HG02678 (cell line): ENCODE data around the gene PAK5.

Experiments
- ATAC-seq: cut with Tn5 transposase; IDR thresholded peaks from one replicate; pipeline ENCODE4 v1.9.1; 2021; ENCODE audit warnings: mild to moderate bottlenecking, moderate library complexity; ENCODE audit not compliant: unreplicated experiment

PAK5 gene

GRCh38 chr20:9532069-9532838, 306.6 kb downstream of the PAK5 start:
- ATAC-seq = no peak

GRCh38 chr20:9531581-9531980, 307.3 kb downstream of the PAK5 start:
- no peak for ATAC-seq

GRCh38 chr20:9523636-9524035, 315.2 kb downstream of the PAK5 start:
- no peak for ATAC-seq

- no peak for ATAC-seq
Observed at GRCh38 chr20:9520086-9520485, 318.8 kb downstream of the PAK5 start.

GRCh38 chr20:9518576-9519175, 320.2 kb downstream of the PAK5 start:
- ATAC-seq = no peak

GRCh38 chr20:9517297-9518162, 321.3 kb downstream of the PAK5 start:
- ATAC-seq = no peak

- no peak for ATAC-seq
Observed at GRCh38 chr20:9516234-9516871, 322.5 kb downstream of the PAK5 start.

- no peak for ATAC-seq
Observed at GRCh38 chr20:9515741-9516233, 323.1 kb downstream of the PAK5 start.

GRCh38 chr20:9515214-9515585, 323.7 kb downstream of the PAK5 start:
- ATAC-seq = no peak

GRCh38 chr20:9514461-9515213, 324.2 kb downstream of the PAK5 start, which contains the start of gene LAMP5:
LAMP5 (plus strand) TSS chr20:9514590; CDS start chr20:9514853, 263 bp downstream.
- no peak for ATAC-seq

GRCh38 chr20:9514072-9514460, 324.8 kb downstream of the PAK5 start:
- no peak for ATAC-seq

GRCh38 chr20:9510911-9511310, 328.0 kb downstream of the PAK5 start:
- ATAC-seq = no peak

GRCh38 chr20:9509246-9509645, 329.6 kb downstream of the PAK5 start:
- ATAC-seq = no peak

- ATAC-seq = no peak
Observed at GRCh38 chr20:9508696-9509178, 330.1 kb downstream of the PAK5 start.

- ATAC-seq = no peak
Observed at GRCh38 chr20:9508240-9508661, 330.6 kb downstream of the PAK5 start.

- no peak for ATAC-seq
Observed at GRCh38 chr20:9507544-9508239, 331.2 kb downstream of the PAK5 start.

GRCh38 chr20:9506964-9507369, 331.9 kb downstream of the PAK5 start:
- no peak for ATAC-seq

- ATAC-seq = no peak
Observed at GRCh38 chr20:9506280-9506821, 332.5 kb downstream of the PAK5 start.
